GM18499 (cell line): ENCODE measurements around the gene GHR.
"Not testable (repeated sequence)": the region's sequence is repeated elsewhere in the genome, so short reads cannot be mapped to it uniquely, and the experiment has no call there.

Experiments
- ATAC-seq: cut with Tn5 transposase; IDR thresholded peaks from one replicate; pipeline ENCODE4 v1.9.1; 2021; ENCODE audit warnings: moderate number of reproducible peaks; ENCODE audit not compliant: insufficient read depth, unreplicated experiment

GHR gene

GRCh38 chr5:42634575-42634974 is 211.3 kb downstream of the GHR start:
- no peak for ATAC-seq

GRCh38 chr5:42636425-42636824 is 213.2 kb downstream of the GHR start:
- ATAC-seq: no peak

DNA sequence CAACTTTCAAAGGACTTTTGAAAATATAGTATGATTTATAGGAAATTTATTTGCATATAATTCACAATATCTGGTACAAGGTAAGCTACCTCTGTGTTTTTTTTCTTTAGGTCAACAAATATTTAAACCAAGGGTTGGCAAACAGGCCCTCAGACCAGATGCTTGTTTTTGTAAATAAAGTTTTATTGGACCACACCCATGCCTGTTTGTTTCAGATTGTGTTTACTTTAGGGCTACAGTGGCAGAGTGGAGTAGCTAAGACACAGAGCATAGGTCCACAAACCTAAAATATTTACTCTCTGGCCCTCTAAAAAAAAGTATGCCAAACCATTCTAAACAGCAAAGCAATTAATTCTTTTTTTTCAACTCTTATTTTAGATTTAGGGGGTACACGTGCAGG is 213.7 kb downstream of the GHR start:
- ATAC-seq: no peak

GRCh38 chr5:42638972-42639371 is 215.7 kb downstream of the GHR start:
- no peak for ATAC-seq

DNA sequence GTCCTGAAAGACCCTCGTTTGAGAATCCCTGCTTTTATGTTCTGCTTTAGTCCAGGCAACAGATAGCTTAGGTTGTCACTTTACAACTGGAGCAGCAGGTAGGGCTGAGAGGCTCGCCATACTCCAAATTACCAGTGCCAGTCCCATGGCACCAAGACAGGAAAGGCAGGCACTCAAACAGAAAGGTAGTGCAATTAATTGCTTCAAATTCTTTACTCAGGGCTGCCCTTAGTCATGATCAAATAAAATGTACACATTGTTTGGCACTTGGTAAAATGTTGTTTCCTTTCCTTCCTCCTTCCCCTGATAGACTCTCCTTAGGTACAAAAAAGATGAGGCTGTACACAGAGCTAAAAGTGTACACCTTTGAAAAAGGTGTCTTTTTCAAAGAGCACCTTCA is 217.6 kb downstream of the GHR start:
- no peak for ATAC-seq

DNA sequence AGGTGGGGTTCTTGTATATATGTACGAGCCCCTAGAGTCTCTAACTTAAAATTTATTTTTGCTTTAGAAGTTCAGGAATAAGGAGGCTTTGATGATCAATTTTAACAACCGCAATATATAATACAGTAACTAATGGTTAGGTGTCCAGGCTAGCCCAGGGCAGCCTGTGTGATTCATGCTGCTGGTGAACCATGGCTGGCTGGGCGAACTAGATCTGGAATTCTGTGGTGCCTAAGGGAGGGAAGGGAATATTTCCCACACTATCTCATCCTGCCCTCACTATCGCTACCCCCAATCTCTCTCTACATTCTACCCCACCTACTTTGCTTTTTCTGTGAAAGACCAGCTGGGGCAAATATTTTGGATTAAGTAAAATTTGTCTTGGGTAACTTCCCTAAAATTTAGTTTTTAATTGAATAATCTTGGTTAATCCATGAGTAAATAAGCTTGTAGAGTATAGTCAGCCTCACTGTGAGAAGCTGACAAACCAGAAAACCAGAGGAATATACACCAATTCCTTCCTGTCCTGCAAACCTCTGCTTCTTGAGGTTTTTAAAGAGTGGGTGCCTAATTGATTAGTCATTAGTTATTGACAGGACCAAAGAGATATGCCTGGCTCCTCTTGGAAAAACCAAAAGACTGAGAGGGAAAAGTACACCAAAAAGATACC is 218.2 kb downstream of the GHR start:
- ATAC-seq: no peak

DNA sequence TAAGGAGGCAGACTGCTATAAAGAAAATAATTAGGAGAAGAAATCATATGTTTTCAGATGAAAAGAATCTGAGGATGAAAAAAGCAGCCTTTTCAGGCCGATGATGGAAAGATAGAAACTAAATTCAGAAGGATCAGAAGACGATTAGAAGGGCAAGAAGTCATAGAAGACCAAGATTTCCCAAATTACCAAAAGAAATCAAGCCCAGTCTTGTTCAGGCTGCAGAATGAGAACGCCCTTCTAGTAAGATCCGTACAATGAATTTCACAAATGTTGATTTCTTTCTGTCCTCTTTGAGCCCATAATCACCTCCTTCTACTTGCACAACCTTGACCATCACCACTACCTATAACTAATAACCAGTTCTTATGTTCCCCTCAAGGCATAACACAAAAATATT is 218.8 kb downstream of the GHR start:
- no peak for ATAC-seq

DNA sequence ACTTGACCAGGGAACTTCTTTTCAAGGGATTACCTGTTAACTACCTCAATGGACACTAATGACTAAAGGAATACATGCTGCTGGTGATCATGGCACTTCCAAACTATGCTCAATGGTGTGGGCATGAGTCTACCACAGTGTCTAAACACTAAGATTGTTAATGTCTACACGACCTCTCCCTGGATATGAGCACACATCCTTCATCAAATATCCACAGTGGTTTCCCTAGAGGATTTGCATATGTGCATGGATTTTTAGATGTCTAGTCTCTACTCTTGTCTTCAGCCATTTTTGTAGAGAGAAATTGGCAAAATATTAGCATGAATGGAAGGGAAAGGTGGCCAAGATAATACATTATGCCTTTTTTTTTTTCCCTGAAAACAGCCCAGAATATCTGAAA is 220.1 kb downstream of the GHR start:
- ATAC-seq: no peak

DNA sequence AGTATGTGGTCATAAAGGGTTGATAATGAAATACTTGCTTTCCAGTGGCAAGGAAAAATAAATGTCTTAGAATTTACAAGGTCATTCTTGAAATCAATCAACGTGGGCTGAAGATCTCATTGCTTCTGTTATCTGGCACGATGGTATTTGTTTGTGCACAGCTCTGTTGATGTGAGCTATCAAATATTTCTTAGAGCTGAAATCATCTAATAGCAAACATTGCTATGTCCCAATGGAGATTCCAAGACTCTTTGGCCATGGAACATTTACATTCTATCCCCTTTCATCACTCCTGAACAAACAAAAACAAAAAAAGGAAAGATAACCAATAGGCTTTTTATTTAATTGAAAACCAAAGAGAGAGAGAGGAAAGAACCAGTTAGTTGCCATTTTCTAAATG is 221.9 kb downstream of the GHR start:
- no peak for ATAC-seq

DNA sequence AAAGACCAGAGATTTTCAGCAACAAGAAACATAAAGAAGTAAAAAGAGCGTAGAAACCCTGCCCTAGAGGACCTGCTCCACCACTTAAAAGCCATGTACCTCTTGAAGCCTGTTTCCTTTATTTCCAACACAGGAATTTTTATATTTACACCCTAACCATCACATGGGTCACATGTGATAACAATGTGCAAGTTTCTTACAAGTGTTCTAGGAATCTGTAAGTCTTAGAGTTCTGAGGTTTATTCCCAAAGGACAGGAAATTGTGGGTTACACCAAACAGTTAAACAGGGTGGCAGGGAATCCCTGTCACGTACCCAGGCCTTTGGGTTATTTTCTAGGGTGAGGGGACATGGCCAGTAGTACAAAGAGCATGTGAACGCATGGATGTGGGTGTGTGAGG is 224.8 kb downstream of the GHR start:
- no peak for ATAC-seq

- ATAC-seq: no peak
Observed at GRCh38 chr5:42648915-42649314, 225.7 kb downstream of the GHR start.

DNA sequence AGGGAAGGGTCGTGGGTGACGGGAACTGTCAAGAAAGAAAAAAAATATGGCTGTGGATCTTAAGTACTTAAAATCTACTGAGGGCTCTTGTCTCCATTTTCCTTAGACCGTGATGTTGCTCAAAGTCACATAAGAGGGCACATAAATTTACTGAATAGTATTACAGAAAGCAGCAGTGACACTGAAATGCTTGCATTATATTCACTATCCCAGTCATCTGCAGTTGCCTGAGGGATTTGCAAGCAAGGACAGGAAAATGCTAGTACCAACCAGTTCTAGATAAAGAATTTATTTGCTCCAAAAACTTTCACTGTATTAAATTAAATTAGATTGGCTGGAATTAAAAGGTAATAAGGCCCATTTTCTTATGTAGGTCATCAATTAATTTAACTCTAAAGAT is 226.8 kb downstream of the GHR start:
- ATAC-seq: no peak

GRCh38 chr5:42653705-42654104 is 230.5 kb downstream of the GHR start:
- no peak for ATAC-seq

GRCh38 chr5:42654645-42655044 is 231.4 kb downstream of the GHR start:
- ATAC-seq: no peak

GRCh38 chr5:42655982-42656650 is 232.9 kb downstream of the GHR start:
- ATAC-seq: no peak

DNA sequence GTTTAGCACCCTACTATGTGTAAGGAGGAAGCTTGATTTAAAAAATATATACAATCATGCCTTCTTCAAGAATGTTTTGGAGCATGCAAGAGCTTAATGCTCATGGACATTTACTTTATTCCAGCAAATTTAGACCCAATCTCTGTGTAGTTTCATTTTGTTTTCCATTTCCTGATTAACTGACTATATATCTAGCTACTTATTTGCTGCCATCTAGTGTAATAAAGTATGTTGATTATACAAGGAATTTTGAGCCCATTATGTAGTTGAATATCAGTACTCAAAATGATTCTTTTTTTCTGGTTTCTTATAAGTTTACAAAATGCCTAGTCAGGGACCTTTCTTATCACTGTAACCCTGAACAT is 233.4 kb downstream of the GHR start:
- no peak for ATAC-seq

- not testable (repeated sequence) for ATAC-seq
Observed at GRCh38 chr5:42659869-42660268, 236.6 kb downstream of the GHR start.

DNA sequence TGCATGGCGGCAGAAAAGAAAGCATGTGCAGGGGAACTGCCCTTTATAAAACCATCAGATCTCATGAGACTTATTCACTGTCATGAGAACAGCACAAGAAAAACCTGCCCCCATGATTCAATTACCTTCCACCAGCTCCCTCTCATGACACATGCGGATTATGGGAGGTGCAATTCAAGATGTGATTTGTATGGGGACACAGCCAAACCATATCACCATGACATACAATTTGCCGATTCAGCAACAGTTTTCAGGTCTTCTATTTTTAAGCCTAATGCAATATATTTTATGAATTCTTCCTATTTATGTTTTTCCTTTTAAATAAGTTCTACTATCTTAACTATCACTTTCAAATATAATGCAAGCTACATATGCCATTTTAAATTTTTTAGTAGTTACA is 242.6 kb downstream of the GHR start:
- ATAC-seq: no peak

GRCh38 chr5:42666869-42667268 is 243.6 kb downstream of the GHR start:
- no peak for ATAC-seq

GRCh38 chr5:42668254-42668653 is 245.0 kb downstream of the GHR start:
- no peak for ATAC-seq

DNA sequence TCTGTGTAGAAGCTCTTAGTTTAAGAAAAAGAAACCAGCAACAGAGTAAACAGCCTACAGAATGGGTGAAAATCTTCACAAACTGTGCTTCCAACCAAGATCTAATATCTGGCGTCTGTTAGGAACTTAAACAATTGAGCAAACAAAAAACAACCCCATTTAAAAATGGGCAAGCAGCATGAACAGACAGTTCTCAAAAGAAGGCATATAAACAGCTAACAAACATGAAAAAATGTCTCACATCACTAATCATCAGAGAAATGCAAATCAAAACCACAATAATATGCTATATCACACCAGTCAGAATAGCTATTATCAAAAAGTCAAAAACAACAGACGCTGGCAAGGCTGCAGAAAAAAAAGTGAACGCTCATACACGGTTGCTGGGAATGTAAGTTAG is 249.7 kb downstream of the GHR start:
- ATAC-seq: no peak

DNA sequence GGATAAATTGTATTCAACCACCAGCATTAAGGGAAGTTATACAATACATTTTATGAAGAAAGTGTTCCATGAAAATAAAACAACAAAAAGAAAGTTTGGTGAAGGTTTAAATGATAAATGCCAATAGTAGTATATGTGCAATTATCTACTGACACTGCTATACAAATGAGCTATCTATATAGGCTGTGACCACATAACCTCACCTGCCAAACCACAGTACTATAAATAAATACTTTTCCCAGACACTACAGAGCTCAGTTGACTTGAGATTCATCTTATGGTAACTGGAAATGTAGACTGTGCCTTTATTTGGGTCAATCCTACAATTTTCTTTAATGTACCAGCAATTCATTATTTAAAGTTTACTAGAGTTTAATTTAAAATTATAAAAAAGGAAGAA is 252.4 kb downstream of the GHR start:
- ATAC-seq: no peak
